WERI-Rb-1 (cell line): ENCODE measurements around the gene SULT2B1.
"Not testable (repeated sequence)": the region's sequence is repeated elsewhere in the genome, so short reads cannot be mapped to it uniquely, and the experiment has no call there.

Experiments used
- DNase-seq: peaks from one replicate; pipeline ENCODE4 v3.0.0-alpha.2; 2020
- H3K27ac ChIP-seq: fragments of 250-450 bp; sonication (Bioruptor Pico); 2 replicates; pipeline ENCODE4 v1.5.1; 2020; ENCODE audit warnings: mild to moderate bottlenecking, moderate library complexity
- H3K27me3 ChIP-seq: fragments of 250-450 bp; sonication (Bioruptor Pico); 2 replicates; pipeline ENCODE4 v1.5.1; 2021; ENCODE audit warnings: mild to moderate bottlenecking, low read depth, moderate library complexity; ENCODE audit not compliant: insufficient read depth, severe bottlenecking
- H3K36me3 ChIP-seq: fragments of 250-450 bp; sonication (Bioruptor Pico); 2 replicates; pipeline ENCODE4 v1.5.1; 2020; ENCODE audit warnings: mild to moderate bottlenecking, moderate library complexity
- H3K4me3 ChIP-seq: 2 replicates; pipeline ENCODE4 v1.5.1; 2011; ENCODE audit warnings: low read depth, mild to moderate bottlenecking, control low read depth, low read length
- H3K9me3 ChIP-seq: fragments of 250-450 bp; sonication (Bioruptor Pico); 2 replicates; pipeline ENCODE4 v1.5.1; 2021; ENCODE audit warnings: mild to moderate bottlenecking, moderate library complexity; ENCODE audit not compliant: severe bottlenecking
- CTCF ChIP-seq: IDR thresholded peaks from 2 replicates; pipeline ENCODE4 v1.5.1; 2011; ENCODE audit warnings: low read depth, mild to moderate bottlenecking, control low read depth, inconsistent platforms, low read length

SULT2B1 gene

DNA sequence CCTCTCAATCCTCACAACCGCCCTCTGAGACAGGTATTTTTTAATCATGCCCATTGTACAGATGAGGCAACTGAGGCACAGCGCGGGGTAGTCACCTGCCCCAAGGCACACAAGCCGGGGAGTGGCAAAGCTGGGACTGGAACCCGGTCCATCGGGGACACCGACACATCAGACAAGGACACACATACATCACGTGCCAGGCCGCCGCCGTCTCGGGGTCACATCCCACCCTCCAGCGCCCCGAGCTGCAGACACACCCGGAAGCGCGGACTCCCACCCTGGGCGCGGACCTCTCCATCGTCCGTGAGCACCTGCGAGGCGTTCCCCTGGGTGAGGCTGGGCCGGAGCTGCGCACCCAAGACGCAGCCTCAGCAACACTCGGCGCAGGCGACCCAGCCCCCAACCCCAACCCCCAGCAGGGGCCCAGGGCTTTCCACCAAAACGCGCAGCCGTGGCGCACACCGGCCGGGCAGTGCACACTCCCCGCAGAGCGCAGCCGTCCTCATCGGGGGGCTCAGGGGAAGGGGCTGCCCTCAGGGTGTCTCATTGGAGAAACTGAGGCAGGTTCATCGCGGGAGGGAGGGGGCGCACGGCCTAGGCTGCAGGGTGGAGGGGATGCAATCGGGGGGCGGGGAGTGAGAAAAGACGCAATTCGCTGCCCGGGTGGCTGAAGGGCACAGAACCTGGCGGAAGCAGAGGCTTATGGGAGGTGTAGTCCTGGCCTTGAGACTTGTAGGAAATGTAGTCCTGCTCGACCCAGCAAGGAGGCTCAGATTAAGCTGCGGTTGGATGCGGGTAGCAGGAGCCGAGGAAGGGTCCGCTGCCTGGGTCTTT is 38.5 kb upstream of the SULT2B1 start:
- H3K9me3 ChIP-seq, result no peaks in the 10 kb centered on the region
- DNase-seq, result peak; percentile 82
- H3K27ac ChIP-seq, result no peak overlapping the region
- H3K4me3 ChIP-seq, result peak overlapping the region; percentile 78
- TF ChIP-seq CTCF, result no peak
- H3K27me3 ChIP-seq, result no peaks in the 10 kb centered on the region
- H3K36me3 ChIP-seq, result no peaks in the 10 kb centered on the region

DNA sequence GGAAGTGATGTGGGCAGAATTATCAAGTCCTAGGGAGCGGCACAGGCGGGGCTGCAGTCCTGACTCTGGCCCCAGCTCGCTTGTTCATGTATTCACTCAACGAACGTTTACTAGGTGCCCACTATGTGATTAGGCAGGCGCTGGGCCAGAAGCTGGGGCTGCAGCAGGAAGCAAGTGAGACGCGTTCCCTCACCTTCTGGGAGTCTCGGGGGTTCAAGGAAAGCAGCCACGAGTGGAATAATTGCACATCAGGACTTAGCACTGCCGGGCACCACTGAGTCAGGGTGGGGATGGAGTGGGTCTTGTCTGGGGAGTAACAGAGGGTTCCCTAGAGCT is 37.9 kb upstream of the SULT2B1 start:
- Histone ChIP-seq H3K4me3 (peak overlapping the region; percentile 78), H3K9me3 (no peaks in the 10 kb centered on the region), H3K36me3 (no peaks in the 10 kb centered on the region), H3K27ac (no peak overlapping the region), H3K27me3 (no peaks in the 10 kb centered on the region)
- TF ChIP-seq CTCF, result no peak
- DNase-seq, result no peak

DNA sequence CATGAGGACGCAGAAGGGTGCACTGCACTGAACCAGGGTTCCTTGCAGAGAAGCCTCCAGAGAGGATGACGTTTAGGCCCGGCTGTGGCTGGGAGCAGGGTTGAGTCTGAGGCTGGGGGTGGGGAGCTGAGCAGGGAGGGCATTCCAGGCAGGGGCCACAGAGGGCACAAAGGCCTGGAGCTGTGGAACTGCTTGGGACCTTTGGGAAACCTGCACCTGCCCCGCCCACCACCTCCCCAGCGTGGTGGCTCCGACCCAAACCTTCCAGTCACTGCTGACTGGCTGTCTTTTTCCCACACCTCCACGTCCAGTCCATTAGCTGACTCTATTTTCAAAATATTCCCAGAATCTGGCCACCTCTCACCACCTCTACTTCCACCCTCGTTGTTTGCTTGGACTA is 35.4 kb upstream of the SULT2B1 start:
- no peak overlapping the region for H3K4me3 ChIP-seq
- no peak for TF ChIP-seq CTCF
- H3K27me3 ChIP-seq, result no peaks in the 10 kb centered on the region
- H3K36me3 ChIP-seq, result no peaks in the 10 kb centered on the region
- no peaks in the 10 kb centered on the region for H3K9me3 ChIP-seq
- no peak overlapping the region for H3K27ac ChIP-seq
- no peak for DNase-seq

DNA sequence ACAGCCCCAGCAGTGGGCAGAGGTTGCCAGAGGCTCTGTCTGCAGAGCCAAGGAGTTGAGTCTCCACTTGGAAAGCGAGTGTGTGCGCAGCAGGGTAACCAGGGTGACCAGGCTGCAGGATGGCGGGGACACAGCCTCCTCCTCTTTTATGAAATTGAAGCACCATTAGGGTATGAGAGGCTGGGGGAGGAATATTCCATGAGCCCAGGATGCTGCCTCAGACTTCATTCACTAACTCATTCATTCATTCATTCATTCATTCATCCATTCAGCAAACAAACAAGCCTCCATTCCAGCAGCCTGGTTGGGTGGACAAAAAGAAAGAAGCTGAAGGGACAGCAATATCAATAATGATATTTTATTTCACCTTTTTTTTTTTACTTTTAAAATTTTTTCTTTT is 33.8 kb upstream of the SULT2B1 start:
- Histone ChIP-seq H3K27ac (no peak overlapping the region), H3K4me3 (no peak overlapping the region), H3K9me3 (no peaks in the 10 kb centered on the region), H3K36me3 (no peaks in the 10 kb centered on the region), H3K27me3 (no peaks in the 10 kb centered on the region)
- no peak for DNase-seq
- TF ChIP-seq CTCF, result no peak

GRCh38 chr19:48519426-48519825 is 32.5 kb upstream of the SULT2B1 start:
- not testable (repeated sequence) for H3K4me3 ChIP-seq, H3K9me3 ChIP-seq, H3K27me3 ChIP-seq, H3K36me3 ChIP-seq, DNase-seq, H3K27ac ChIP-seq

DNA sequence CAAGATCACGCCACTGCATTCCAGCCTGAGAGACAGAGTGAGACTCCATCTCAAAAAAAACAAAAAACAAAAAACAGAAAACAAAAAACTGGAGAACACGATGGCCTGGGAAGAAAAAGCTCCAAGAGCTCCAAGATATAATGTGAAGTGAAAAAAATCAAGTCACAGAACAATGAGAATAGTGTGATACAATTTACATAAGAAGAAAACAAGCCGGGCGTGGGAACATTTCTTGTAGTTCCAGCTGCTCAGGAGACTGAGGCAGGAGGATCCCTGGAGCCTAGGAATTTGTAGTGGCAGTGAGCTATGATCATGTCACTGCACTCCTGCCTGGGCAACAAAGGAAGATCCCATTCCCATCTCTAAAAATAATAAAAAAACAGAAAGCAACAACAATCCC is 31.8 kb upstream of the SULT2B1 start:
- TF ChIP-seq CTCF, result no peak
- DNase-seq, result no peak
- no peaks in the 10 kb centered on the region for H3K36me3 ChIP-seq

More for the DNA sequence above, 31.8 kb upstream of the SULT2B1 start:
- Histone ChIP-seq H3K27ac (no peak overlapping the region), H3K27me3 (no peaks in the 10 kb centered on the region), H3K4me3 (no peak overlapping the region), H3K9me3 (no peaks in the 10 kb centered on the region)
